ENCODE data around the gene ITGA6.

The ITGA6 gene

GRCh38 chr2:172458561-172459124, 31.3 kb downstream of the ITGA6 start:
- no peak overlapping the region for H3K9ac ChIP-seq
- no peaks in the 10 kb centered on the region for H3K36me3 ChIP-seq (ENCODE audit: control insufficient read depth, insufficient read depth, low read length)
- TF ChIP-seq, protein P1, sequence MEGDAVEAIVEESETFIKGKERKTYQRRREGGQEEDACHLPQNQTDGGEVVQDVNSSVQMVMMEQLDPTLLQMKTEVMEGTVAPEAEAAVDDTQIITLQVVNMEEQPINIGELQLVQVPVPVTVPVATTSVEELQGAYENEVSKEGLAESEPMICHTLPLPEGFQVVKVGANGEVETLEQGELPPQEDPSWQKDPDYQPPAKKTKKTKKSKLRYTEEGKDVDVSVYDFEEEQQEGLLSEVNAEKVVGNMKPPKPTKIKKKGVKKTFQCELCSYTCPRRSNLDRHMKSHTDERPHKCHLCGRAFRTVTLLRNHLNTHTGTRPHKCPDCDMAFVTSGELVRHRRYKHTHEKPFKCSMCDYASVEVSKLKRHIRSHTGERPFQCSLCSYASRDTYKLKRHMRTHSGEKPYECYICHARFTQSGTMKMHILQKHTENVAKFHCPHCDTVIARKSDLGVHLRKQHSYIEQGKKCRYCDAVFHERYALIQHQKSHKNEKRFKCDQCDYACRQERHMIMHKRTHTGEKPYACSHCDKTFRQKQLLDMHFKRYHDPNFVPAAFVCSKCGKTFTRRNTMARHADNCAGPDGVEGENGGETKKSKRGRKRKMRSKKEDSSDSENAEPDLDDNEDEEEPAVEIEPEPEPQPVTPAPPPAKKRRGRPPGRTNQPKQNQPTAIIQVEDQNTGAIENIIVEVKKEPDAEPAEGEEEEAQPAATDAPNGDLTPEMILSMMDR (IDR thresholded peaks at IDR 0.05): no peak
- H3K27me3 ChIP-seq (ENCODE audit: control insufficient read depth, insufficient read depth, low read length): no peaks in the 10 kb centered on the region
- H2AFZ ChIP-seq: no peak overlapping the region
- no peak overlapping the region for H3K27ac ChIP-seq
- H3K4me2 ChIP-seq (ENCODE audit: low read length): no peak overlapping the region
- H3K4me3 ChIP-seq (ENCODE audit: low read depth, low read length): no peak overlapping the region
- H3K79me2 ChIP-seq: no peaks in the 10 kb centered on the region
- H3K4me1 ChIP-seq: peaks cover 2% of the 10 kb centered on the region
- H3K9me3 ChIP-seq (ENCODE audit: control insufficient read depth, low read length): no peaks in the 10 kb centered on the region

GRCh38 chr2:172460780-172461201, 33.4 kb downstream of the ITGA6 start:
- Histone ChIP-seq H3K4me3 (ENCODE audit: low read depth, low read length) (no peak overlapping the region), H3K36me3 (ENCODE audit: control insufficient read depth, insufficient read depth, low read length) (no peaks in the 10 kb centered on the region), H3K79me2 (no peaks in the 10 kb centered on the region), H3K9ac (no peak overlapping the region), H3K27me3 (ENCODE audit: control insufficient read depth, insufficient read depth, low read length) (no peaks in the 10 kb centered on the region), H3K27ac (no peak overlapping the region), H2AFZ (no peak overlapping the region), H3K4me1 (no peaks in the 10 kb centered on the region), H3K9me3 (ENCODE audit: control insufficient read depth, low read length) (no peaks in the 10 kb centered on the region), H3K4me2 (ENCODE audit: low read length) (no peak overlapping the region)
- TF ChIP-seq, protein P1 (IDR thresholded peaks at IDR 0.05): no peak

- Histone ChIP-seq H3K4me2 (ENCODE audit: low read length) (no peak overlapping the region), H3K27me3 (ENCODE audit: control insufficient read depth, insufficient read depth, low read length) (no peaks in the 10 kb centered on the region), H3K79me2 (no peaks in the 10 kb centered on the region), H3K9me3 (ENCODE audit: control insufficient read depth, low read length) (no peaks in the 10 kb centered on the region), H3K27ac (no peak overlapping the region), H3K4me3 (ENCODE audit: low read depth, low read length) (no peak overlapping the region), H3K4me1 (no peaks in the 10 kb centered on the region), H3K9ac (no peak overlapping the region), H3K36me3 (ENCODE audit: control insufficient read depth, insufficient read depth, low read length) (no peaks in the 10 kb centered on the region), H2AFZ (peak overlapping the region; percentile 10)
- TF ChIP-seq, protein P1 (IDR thresholded peaks at IDR 0.05): peak; percentile 89
Observed at GRCh38 chr2:172461591-172462372, 34.4 kb downstream of the ITGA6 start.

GRCh38 chr2:172462373-172462848, 35.0 kb downstream of the ITGA6 start:
- Histone ChIP-seq H3K27ac (no peak overlapping the region), H3K79me2 (no peaks in the 10 kb centered on the region), H3K4me1 (no peaks in the 10 kb centered on the region)

More at GRCh38 chr2:172462373-172462848, 35.0 kb downstream of the ITGA6 start:
- Histone ChIP-seq H3K36me3 (ENCODE audit: control insufficient read depth, insufficient read depth, low read length) (no peaks in the 10 kb centered on the region), H2AFZ (no peak overlapping the region), H3K4me2 (ENCODE audit: low read length) (no peak overlapping the region), H3K4me3 (ENCODE audit: low read depth, low read length) (no peak overlapping the region), H3K9ac (no peak overlapping the region), H3K9me3 (ENCODE audit: control insufficient read depth, low read length) (no peaks in the 10 kb centered on the region), H3K27me3 (ENCODE audit: control insufficient read depth, insufficient read depth, low read length) (no peaks in the 10 kb centered on the region)
- TF ChIP-seq, protein P1 (IDR thresholded peaks at IDR 0.05): no peak
